Activated T-cell treated with anti-CD3 and anti-CD28 coated beads for 1 hour (primary cell): ENCODE results near the gene IRAK1.
"Not testable (repeated sequence)": the region's sequence is repeated elsewhere in the genome, so short reads cannot be mapped to it uniquely, and the experiment has no call there.

Source experiments
- DNase-seq: peaks from one replicate; pipeline ENCODE4 v3.0.0-alpha.2; 2020; ENCODE audit warnings: low read depth

The IRAK1 gene

DNA sequence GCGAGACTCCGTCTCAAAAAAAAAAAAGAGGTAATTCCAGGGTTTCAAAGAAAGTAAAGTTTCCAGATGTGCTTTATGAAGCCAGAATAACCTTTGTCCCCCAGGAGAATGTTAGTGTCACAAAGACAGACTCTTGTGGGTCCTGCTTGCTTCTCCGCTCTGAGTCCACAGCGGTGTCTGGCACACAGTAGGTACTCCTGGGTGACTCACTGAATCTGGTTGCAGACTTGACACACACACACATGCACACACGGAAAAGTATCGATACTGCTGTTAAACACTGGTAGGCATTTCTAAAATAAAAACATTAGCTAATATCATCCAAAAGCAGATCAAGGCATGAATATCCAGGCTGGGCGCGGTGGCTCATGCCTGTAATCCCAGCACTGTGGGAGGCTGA lies 24.2 kb downstream of the IRAK1 start:
- no peak for DNase-seq

DNA sequence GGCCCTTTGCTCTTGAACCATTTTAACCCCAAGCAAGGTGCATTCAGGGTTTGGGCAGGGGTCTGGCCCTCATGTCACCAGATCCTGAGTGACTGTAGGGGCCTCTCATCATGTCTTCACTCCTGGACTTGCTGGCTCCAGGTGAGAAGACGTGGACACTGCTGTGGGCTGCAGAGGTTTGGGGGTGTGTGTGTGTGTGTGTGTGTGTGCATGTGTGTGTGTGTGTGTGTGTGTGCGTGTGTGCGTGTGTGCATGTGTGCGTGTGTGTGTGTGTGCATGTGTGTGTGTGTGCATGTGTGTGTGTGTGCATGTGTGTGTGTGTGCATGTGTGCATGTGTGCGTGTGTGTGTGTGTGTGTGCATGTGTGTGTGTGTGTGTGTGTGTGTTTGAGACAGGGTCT lies 25.3 kb downstream of the IRAK1 start:
- not testable (repeated sequence) for DNase-seq

DNA sequence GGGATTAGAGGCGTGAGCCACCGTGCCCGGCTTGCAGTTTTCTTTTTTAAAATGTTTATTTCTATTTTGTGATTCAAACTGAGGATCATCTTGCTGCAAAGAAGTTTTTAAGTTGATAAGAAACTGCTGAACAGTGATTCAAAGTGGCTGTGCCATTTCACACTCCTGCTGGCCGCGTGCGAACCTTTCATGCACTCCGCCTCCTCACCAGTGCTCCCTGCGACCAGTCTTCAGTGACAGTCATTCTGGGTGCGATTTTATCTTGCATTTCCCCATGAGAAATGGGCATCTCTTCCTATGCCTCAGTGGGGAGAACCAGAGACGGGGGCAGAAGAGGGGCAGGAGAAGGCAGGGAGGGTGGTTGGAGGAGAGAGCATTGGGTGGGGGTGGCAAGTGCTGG lies 25.7 kb downstream of the IRAK1 start:
- DNase-seq: no peak

DNA sequence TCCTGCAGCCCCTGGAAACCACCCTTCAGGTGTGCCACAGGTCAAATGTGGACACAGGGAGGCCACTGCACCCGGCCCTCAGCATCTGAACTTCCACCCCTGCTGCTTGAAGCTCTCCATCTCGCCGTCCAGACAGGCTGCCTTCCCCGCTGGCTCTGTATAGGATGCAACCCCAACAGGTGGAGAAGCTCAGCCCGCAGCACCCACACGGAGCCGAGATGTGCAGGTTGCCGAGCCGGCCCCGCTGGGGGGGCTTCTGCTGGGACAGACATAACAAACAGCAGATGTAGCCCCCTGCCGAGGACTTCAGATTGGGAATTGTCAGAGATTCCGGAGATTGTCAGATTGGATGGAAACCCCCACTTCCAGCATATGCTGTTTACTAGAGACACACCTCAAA lies 26.6 kb downstream of the IRAK1 start:
- DNase-seq: no peak

DNA sequence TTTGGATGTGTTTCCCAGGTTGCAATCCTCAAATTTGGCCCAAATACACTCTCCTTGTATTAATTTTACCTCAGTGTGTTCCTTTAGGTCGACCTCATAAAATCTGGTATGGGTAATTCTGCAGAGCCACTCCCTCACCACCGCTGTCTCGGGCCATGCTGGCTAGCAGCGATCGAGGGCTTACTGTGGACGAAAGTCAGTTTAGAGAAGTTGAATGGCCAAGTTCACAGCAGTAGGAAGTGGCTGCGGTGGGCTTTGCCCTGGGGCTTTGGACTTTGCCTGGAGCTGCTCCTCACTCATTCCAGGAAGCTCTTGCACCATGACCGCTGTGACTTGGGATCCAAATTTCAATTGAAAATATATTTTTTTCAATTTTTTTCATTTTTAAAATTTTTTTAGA lies 27.5 kb downstream of the IRAK1 start:
- no peak for DNase-seq

DNA sequence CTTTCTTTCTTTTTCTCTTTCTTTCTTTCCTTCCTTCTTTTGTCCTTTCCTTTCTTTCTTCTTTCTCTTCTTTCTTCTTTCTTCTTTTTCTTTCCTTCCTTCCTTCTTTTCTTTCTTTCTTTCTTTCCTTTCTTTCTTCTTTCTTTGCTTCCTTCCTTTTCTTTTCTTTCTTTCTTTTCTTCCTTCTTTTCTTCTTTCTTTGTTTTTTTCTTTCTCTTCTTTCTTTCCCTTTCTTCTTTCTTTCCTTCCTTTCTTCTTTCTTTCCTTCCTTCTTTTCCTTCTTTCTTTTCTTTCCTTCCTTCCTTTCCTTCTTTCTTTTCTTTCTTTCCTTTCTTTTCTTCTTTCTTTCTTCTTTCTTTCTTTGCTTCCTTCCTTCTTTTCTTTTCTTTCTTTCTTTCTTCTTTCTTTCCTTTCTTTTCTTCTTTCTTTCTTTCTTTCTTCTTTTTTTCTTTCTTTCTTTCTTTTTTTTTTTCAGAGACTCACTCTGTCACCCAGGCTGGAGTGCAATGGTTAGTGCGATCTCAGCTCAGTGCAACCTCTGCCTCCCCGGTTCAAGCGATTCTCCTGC lies 28.6 kb downstream of the IRAK1 start:
- no peak for DNase-seq

DNA sequence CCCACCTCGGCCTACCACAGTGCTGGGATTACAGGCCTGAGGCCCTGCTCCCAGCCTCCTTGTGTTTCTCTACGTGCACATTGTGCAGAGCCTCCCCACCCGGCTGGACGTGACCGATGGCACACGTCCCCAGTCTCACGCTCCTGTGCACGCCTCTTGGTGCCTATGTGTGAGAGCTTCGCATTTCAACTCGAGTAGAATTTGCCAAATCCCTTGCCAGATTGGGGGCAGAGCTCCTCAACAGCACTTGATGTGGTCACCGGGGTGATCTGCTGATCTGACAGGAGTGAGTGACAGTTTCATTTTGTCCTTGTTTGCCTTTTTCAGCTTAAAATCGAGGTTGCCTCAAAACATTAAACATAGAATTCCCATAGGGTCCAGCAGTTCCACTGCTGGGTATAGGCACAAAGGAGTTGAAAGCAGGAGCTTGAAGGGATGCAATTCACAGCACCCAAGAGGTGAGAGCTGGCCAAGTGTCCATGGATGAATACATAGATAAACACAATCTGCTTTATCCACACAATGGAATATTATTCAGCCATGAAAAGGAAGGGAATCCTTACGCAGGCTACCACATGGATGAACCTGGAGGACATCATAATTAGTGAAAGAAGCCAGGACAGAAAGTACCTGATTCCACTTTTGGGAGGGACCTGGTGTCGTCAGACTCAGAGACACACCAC lies 29.6 kb downstream of the IRAK1 start:
- DNase-seq: no peak

DNA sequence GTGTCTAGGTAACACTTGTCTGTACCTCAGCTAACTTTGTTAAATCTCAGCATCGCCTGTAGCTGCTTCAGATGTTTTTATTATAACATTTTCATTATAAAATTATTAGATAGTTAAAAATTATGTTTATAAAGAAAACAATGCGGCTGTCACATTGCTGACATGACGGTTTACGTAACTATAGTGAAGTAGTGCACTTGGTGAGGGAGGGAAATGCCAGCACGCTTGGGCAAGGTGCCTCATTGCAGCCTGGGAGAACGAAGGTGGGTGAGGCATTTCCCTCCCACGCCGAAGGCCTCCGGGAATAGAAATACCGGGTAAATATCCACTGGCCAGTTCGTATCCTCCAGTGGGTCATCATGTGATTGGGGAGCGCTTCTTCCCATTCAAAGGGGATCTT lies 31.2 kb downstream of the IRAK1 start:
- DNase-seq: no peak

DNA sequence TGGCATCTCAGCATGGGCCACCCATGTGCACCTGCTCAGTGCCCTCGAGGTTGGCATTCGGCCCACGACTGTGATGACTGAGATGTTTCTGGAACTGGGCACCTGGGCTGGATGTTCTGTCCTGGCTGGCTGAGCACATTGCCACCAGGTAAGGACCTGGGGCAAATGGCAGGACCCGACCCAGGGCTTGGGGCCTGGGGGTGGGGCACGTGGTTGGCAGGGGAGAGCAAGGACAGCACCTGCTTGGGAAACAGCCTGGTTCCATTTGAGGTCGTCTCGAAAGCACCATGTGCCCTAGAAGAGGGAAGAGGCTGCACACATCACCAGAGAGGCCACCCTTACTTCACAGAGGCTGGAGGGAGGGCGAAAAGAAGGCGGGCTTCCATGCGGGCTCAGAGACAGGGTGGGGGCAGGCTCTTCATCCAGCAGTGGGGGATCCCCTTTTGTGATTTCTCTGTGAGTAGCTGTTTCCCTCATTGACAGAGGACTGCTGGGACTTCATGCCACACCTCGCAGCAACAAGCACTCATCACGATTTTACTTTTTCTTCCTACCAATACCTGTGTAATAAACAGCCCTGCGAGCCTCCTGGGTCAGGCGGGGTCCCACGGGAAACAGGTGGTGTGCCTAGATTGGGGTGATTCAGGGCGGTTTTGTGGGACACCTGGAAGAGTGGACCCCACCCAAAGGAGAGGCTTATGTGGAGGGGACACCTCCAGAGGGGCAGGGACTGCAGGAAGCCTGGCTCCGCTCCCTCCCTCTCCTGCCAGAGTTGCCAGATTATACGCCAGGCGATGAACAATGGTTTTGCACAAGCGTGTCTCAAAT lies 35.1 kb downstream of the IRAK1 start:
- no peak for DNase-seq

DNA sequence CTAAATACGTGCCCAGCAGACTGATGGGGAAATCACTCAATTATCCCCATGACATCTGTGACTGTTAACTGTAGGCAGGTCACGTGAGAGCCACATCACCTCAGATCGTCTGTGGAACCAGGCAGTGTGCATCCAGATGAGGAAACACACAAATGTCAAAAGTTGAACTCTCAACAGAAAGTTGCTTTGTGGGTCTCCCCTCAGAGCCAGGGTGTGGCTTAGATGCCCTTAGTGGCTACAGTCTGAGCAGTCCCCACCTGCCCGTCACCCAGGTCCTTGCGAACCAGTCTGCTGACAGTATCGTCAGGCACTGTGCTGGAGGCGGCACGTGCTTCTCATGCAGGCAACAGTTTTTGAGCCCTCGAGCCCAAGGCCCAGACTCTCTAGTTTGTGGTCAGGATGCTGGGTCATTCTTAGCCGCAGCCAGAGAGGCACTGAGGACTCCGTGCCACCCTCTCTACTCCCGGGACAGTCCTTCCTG lies 36.3 kb downstream of the IRAK1 start:
- no peak for DNase-seq

DNA sequence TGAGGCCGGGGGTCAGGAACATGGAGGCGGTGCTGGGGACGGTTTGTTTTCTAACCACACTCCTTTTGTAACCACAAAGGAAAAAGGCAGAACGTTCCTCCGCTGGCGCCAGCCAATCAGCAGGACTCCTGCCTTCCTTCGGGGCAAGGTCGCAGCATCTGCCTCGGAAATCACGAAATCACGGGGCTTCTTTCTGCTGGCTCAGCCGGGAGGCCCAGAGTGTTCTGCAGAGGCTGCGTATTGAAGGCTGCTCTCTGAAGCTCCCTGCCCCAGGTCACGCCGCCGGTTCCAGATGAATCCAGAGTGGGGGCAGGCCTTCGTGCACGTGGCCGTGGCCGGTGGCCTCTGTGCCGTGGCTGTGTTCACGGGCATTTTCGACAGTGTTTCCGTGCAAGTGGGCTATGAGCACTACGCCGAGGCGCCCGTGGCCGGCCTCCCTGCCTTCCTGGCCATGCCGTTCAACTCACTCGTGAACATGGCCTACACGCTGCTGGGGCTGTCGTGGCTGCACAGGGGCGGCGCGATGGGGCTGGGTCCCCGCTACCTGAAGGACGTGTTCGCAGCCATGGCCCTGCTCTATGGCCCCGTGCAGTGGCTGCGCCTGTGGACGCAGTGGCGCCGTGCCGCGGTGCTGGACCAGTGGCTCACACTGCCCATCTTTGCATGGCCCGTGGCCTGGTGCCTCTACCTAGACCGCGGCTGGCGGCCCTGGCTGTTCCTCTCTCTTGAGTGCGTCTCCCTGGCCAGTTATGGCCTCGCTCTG lies 37.8 kb downstream of the IRAK1 start:
- DNase-seq: no peak

DNA sequence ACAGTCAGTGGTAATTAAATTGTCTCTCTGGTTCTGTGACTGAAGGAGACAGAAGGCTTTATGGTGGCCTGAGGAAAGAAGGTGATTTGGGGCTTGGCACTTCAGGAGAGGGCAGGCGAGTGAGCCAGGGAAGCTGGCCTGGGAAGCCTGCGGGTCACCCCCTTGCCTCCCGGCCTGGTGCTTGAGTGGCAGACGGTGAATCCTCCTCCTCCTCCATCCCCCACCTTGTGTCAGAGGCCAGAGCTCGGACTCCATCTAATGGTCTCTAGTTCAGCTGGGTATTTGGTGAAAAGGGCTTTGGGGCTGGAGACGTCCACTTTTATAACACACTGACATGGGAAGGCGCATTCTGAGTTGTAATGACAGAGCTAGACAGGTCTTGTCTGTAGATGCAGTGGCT lies 38.5 kb downstream of the IRAK1 start:
- no peak for DNase-seq

DNA sequence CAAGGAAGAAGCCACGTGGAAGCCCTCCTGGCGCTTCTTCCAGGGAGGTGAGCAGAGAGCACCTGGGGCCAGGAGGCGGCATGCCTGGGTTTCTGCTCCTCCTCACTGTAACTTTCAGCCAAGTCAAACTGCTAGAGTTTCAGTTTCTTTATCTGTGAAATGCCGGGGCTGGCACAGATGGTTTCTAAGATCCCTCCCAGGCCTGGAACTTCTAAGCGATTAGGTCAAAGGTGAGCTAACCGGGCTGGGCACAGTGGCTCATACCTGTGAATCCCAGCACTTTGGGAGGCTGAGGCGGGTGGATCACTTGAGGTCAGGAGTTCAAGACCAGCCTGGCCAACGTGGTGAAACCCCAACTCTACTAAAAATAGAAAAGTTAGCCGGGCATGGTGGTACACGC lies 39.3 kb downstream of the IRAK1 start:
- DNase-seq: not testable (repeated sequence)

DNA sequence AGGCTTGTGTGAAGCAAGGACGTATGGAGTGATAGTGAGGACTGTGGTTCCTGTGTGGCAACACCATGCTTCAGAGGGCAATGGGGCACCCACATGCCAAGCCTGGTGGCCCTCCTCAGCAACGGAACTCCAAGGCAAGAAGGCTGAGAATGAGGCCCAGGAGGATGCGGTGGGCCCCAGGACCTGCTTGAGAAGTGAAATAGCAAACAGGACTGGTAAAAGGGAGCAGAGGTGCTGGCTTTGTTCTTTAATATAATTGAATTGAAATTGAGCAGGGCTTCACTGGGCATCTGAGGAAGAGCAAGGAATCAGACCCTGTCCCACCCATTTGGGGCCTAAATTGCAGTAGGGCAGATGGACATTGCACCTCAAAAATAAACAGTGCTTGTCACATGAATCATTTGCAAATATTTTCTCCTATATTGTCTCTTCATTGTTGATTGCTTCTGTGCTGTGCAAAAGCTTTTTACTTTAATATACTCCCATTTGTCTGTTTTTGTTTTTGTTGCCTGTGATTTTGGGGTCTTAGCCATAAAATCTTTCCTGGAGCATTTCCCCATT lies 44.9 kb downstream of the IRAK1 start:
- no peak for DNase-seq

DNA sequence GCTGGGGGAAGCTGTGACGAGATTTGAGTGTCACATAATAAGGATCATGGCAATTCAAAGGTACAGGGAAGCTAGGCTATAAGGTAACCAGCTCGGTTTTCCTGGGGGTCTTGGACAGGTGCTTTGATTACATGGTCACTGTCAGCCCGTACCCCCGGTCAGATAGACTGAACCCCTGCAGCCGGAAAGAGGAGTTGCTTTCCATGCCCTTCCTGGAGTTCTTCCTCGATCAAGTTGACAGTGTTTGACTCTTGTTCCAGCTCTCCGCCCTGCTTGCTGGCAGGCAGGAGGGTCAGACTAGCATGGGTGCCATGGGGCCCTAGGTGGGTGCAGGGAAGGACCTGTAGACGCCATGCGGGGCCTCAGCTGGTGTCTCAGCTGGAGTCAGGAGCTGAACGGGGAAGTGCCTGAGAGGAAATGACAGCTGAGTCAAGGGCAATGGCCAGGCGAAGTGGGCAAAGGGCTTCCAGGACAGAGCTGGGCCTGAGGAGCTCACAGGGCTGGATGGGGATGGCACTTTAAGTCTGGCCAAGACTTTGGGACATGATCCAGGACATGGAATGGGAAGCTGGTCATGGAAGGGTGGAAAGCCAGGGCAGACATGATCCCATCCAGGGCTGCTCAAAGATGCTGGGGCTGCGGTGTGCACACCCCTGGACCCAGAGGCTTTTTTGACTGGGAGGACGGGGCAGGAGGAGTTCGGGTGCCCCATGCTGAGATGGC lies 45.5 kb downstream of the IRAK1 start:
- no peak for DNase-seq

DNA sequence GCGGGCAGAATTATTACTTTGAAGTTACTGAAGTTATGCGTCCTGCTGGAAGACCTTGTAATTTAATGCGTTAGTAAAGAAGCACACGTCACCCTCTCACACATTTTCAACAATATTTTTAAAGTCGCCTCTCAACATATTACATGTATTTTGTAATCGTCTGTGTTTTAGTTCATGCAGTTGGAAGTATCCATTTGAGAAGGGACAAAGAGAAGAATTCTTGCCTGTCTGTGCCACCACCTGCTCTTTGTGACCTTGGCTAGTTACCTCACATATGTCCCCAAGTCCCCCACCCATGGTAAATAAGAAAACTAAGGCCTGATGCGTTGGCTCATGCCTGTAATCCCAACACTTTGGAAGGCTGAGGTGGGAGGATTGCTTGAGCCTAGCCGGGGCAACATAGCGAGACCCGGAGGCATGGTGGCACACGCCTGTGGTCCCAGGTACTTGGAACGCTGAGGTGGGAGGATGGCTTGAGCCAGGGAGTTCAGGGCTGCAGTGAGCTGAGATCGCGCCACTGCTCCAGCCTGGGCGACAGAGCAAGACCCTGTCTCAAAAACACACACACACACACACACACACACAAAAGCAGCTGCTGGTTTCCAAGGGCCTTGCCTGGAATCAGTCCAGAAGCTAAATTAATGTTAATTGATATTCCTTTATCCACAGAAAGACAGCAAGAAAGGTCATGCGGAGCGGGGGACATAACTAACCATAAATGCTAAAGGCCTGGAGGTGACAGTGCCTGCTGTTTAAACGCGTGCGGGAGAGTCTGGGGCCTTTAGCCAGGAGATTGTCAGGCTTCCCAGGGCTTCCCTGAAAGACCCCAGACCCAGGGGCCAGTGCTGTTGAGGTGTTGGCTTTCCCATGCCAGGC lies 46.3 kb downstream of the IRAK1 start:
- DNase-seq: no peak

DNA sequence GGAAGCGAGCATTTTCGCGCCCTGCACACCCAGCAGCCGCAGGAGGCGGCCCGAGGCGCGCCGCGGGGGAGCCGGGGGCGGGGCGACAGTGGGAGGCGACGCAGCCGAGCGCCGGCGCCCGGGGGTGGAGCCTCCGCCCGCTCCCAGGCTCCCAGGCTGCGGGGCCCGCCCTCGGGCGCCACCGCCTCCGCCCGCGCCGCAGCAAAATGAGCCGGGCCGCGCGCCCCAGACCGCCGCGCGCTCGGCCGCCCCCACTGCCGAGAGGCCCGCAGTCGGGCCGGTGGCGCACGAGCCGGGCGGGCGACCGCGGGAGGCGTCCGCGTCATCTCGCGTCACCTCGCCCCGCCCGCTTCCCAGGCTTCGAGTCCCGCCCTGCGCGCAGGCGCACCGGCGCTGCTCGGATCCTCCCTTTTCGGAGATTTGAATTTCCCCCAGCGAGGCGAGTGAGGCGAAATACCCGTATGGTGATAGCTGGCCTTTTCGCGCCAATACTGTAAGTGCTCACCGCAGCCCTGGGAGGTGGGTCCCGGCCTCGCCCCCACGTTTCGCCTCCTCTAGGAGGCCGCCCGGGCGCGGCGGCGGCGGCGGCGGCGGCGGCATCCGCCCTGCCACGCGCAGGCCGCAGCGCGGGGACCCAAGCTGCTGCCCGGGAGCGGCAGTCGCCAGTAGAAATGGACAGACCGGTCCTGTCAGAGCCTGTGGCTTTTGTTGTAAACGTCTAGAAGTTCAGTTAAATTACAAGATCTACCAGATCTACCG lies 47.2 kb downstream of the IRAK1 start, which contains the start of gene TMEM187:
Gene TMEM187, plus strand, starts transcription at position 387 of the 759 bp plus-strand sequence. CDS start 9,309 bp downstream, outside the sequence.
- DNase-seq: peak; percentile 73

DNA sequence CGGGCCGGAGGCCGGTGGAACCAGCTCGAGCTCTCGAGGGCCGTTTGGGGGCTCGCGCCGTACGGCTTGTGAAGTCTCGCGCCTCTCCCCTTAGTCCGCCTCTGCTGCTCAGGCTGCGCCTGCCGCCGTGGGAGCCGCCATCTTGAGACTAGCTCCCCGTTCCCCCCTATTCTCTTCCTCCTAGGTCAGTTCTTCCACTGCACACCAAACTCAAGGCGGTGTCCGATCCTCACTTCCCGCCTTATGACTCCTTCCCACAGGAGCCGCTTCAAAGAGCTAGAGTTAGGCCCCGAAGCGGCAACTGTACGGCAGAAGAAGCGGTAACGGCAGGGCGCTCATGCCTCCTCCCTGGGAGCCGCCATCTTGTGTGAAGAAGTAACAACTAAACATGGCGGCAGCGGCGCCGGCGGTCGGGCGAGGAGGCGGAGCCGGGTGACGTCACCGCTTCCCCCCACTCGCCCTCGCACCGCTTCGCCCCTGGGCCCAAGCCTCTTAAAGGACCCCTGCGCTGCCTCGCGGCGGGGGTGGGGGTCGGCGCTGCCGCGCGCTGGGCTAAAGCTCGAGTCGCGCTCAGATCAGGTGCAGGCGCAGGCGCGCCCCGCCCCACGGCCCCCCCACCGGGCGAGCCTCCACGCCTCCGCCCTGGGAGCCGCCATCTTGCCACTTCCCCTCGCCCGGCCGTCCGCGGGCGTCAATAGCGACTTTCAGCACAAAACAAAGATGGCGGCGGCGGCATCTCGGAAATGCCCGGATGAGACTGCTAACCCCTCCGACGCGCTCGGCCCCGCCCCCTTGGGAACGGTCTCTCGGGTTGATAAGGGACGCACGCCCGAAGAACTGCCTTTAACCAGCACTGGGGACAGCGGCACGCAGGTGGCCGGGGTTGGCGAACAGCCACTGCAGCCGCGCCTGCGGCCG lies 48.0 kb downstream of the IRAK1 start, which contains the start of gene HCFC1:
Gene HCFC1, minus strand, starts transcription at position 369 of the 918 bp plus-strand sequence. CDS start 978 bp downstream, outside the sequence.
- peak; percentile 80 for DNase-seq
